Neutrophil (primary cell): Measurements from ENCODE around the gene NTRK2.

Experiments
- H3K27ac ChIP-seq: fragments of 200-600 bp; sonication (generic); 2 replicates; pipeline ENCODE4 v1.5.1; 2016; ENCODE audit warnings: mild to moderate bottlenecking, moderate library complexity
- H3K27me3 ChIP-seq: fragments of 200-600 bp; sonication (generic); 2 replicates; pipeline ENCODE4 v1.6.0; 2016; ENCODE audit warnings: mild to moderate bottlenecking
- H3K36me3 ChIP-seq: fragments of 200-600 bp; sonication (generic); 2 replicates; pipeline ENCODE4 v1.5.1; 2017
- H3K4me1 ChIP-seq, 2 experiments: fragments of 200-600 bp in 1 of 2; sonication (generic) in 1 of 2; 1 replicate in 1 of 2; 2 replicates in 1 of 2; pipeline versions ENCODE4 v1.5.1 to v1.6.1; 2013 to 2016; ENCODE audit warnings: low read depth in 1 of 2, low read length in 1 of 2, mild to moderate bottlenecking in 1 of 2, moderate library complexity in 1 of 2; ENCODE audit not compliant: control insufficient read depth in 1 of 2, insufficient read depth in 1 of 2
- H3K4me3 ChIP-seq, 2 experiments: fragments of 200-600 bp in 1 of 2; sonication (generic) in 1 of 2; 1 replicate in 1 of 2; 2 replicates in 1 of 2; pipeline ENCODE4 v1.5.1; 2013 to 2016; ENCODE audit warnings: low read depth in 1 of 2, low read length in 1 of 2, mild to moderate bottlenecking in 1 of 2, moderate library complexity in 1 of 2
- H3K9me3 ChIP-seq: fragments of 200-600 bp; sonication (generic); 2 replicates; pipeline ENCODE4 v1.5.1; 2016
- TF ChIP-seq, protein P1 (sequence below): fragments of 200-600 bp; sonication (generic); IDR thresholded peaks from 2 replicates; pipeline ENCODE4 v1.5.1; 2016; ENCODE audit warnings: antibody characterized with exemption

NTRK2 gene

DNA sequence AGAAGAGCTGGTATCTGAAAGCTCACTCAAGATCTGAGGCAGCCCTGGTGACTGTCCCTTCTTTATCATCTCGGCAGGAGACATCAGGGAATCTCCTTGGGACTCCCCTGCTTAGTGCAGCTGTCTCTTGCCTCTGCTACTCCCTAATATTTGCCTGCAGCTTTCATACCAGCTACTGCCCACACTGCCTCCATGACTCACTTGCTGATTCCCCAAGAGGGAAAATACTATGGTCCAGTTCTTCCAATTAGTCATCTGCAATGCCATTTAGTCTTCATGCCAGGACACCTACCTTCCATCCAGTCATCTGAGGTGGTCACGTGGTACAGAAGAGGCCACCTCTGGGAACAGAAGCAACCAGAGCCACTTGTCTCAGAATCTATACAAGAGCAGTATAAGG is 270.8 kb downstream of the NTRK2 start:
- TF ChIP-seq, protein P1, sequence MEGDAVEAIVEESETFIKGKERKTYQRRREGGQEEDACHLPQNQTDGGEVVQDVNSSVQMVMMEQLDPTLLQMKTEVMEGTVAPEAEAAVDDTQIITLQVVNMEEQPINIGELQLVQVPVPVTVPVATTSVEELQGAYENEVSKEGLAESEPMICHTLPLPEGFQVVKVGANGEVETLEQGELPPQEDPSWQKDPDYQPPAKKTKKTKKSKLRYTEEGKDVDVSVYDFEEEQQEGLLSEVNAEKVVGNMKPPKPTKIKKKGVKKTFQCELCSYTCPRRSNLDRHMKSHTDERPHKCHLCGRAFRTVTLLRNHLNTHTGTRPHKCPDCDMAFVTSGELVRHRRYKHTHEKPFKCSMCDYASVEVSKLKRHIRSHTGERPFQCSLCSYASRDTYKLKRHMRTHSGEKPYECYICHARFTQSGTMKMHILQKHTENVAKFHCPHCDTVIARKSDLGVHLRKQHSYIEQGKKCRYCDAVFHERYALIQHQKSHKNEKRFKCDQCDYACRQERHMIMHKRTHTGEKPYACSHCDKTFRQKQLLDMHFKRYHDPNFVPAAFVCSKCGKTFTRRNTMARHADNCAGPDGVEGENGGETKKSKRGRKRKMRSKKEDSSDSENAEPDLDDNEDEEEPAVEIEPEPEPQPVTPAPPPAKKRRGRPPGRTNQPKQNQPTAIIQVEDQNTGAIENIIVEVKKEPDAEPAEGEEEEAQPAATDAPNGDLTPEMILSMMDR = no peak
- Histone ChIP-seq H3K27me3 (no peaks in the 10 kb centered on the region), H3K9me3 (no peaks in the 10 kb centered on the region), H3K36me3 (no peaks in the 10 kb centered on the region), H3K27ac (no peak overlapping the region), H3K4me1 (no peaks in the 10 kb centered on the region), H3K4me3 (no peak overlapping the region)

DNA sequence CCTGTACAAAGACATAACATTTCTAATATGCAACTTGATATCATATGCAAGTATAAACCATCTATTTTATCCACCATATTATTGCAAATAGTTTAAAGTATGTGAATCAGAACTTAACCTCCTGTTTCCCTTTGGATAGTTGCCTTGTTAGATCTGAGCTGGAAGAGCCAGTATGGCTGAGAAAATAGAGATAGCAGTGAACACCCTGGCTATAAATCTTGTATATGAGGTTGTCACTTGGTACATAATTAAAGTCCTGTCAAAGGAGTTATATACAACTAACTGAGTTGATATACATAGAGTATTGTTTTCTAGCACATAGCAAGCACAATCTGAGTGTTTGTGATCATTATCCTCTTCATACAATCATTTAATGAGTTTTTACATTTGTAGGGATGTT is 272.3 kb downstream of the NTRK2 start:
- Histone ChIP-seq H3K27me3 (no peaks in the 10 kb centered on the region), H3K4me3 (no peak overlapping the region), H3K4me1 (no peaks in the 10 kb centered on the region), H3K27ac (no peak overlapping the region), H3K9me3 (no peaks in the 10 kb centered on the region), H3K36me3 (no peaks in the 10 kb centered on the region)
- TF ChIP-seq, protein P1 = no peak

DNA sequence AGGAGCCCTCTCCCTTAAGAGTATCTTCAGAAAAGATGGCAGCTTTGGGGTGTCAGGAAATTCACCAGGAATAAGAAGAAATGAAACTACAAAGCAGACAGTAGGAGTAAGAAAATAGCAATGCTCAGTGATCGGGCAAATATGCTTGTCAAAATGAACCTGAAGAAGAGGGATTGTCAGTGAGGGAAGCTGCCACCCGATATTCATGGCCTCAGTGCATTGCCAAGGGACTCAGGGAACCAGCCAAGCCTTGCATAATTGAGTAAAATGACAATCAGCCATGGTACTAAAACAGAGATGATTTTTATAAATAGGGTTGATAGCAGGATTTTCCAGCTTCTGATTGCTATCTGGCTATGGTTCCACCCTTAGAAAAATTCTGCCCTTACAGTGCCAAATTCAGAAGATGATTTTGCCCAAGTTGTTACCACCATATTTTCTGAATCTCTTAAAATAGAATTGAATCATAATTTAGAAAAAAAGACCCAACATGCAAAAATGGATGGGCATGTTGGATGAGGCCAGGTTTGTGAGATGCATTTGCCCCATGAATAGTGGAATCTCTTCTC is 274.0 kb downstream of the NTRK2 start:
- no peaks in the 10 kb centered on the region for H3K27me3 ChIP-seq
- H3K36me3 ChIP-seq = no peaks in the 10 kb centered on the region
- TF ChIP-seq, protein P1 = no peak
- no peak overlapping the region for H3K27ac ChIP-seq
- H3K9me3 ChIP-seq = no peaks in the 10 kb centered on the region
- no peaks in the 10 kb centered on the region for H3K4me1 ChIP-seq
- H3K4me3 ChIP-seq = no peak overlapping the region

DNA sequence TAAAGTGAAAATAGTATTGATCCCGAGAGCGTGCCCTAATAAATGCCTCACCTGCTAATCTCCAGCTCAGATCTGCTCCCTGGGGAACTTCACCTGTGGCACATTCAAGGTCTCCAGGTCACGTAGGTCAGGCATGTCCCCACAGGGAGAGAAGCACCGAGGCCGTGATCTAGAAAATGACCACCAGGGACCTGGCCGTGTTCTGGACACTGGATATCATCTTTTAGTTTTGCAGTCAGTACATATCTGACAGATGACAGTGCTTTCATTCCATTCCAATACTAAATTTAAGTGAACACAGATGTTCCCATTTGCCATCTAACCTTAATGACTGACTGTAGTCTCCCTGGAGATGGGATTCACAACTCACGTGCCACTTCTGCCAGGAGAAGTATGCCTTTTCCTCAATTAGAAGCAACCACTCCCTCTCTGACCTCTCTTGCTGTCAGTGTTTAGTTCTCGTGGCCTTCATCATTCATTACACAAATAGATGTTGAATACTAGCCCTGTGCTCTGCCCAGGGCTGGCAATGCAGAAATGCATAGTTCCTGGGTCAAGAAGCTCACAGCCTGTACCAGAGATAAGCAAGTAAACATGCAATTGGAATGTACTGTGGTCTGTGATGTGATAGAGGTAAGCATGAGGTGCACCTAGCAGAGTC is 276.5 kb downstream of the NTRK2 start:
- Histone ChIP-seq H3K27me3 (no peaks in the 10 kb centered on the region), H3K9me3 (no peaks in the 10 kb centered on the region)

DNA sequence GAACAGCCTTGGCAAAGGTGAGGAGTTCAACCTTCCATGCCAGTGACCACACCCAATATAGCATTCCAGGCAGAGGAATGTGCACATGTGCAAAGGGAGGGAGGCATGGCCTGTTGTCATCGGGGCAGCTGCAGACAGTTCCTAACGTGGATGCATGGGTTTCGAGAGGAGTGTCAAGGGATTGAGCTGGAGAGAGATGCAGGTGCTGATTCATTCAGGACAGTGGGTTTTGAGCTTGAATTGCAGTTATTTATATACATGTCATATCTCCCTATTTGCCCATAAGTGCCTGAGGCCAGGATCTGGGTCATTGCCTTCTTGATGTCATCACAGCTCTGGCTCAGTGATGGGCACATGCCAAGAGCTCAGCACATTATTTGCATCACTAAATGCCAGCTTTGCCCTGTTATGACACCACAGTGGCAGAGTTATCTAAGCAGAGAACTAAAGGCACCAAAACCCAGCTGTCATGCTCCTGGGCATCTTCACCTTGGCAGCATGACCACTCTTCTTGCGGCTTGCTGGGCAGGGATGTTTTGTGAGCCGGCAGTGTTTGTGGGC is 278.0 kb downstream of the NTRK2 start:
- TF ChIP-seq, protein P1 = no peak
- H3K4me1 ChIP-seq = no peaks in the 10 kb centered on the region
- H3K9me3 ChIP-seq = no peaks in the 10 kb centered on the region
- H3K36me3 ChIP-seq = no peaks in the 10 kb centered on the region
- no peak overlapping the region for H3K27ac ChIP-seq
- H3K4me3 ChIP-seq = no peak overlapping the region
- H3K27me3 ChIP-seq = peaks cover under 1% of the 10 kb centered on the region

More for the DNA sequence above, 276.5 kb downstream of the NTRK2 start:
- no peak overlapping the region for H3K27ac ChIP-seq
- no peaks in the 10 kb centered on the region for H3K36me3 ChIP-seq
- TF ChIP-seq, protein P1 = no peak
- H3K4me1 ChIP-seq = no peaks in the 10 kb centered on the region
- no peak overlapping the region for H3K4me3 ChIP-seq
